Measurements from ENCODE around the gene EPHA3. TPM values are rescaled to one million over a fixed set of nuclear protein-coding genes. Genes with fewer than 3 reads are reported as not detected.

EPHA3 gene
- total and polyA plus RNA-seq, 9 of the 15 experiments (the other 6 are each of a cell fraction or from before 2014, with no cell fraction given), result not detected

DNA sequence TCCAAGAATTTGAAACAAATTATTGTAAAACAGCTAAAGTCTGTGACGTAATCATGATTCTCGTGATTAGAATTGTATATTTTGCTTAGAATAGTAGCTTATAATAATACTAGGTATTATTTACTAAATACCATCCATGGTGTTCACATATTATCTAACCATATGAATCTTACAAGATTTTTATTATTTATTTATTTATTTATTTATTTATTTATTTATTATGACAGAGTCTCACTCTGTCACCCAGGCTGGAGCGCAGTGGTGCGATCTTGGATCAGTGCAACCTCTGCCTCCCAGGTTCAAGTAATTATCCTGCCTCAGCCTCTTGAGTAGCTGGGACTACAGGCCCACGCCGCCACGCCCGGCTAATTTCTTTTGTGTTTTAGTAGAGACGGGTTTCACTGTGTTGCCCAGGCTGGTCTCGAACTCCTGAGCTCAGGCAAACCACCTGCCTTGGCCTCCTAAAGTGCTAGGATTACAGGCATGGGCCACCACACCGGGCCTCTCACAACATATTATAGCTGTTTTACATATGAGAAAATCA lies 173.5 kb downstream of the EPHA3 start:
- no peaks in the 10 kb centered on the region for H3K9me1 ChIP-seq (ENCODE audit: control insufficient read depth, insufficient read depth, low read length)
- in situ Hi-C loops (cut with MboI), result no loop called here
- no peak overlapping the region for H3K4me3 ChIP-seq
- H3K27me3 ChIP-seq (ENCODE audit: control insufficient read depth in 2 of 2, insufficient read depth in 2 of 2, low read length in 2 of 2), result no peaks in the 10 kb centered on the region
- FAIRE-seq (no peak), ATAC-seq (no peak), DNase-seq (ENCODE audit: extremely low read depth in 1 of 4, low spot score in 3 of 4) (no peak)
- H3K4me1 ChIP-seq (replicated peaks in 1 of 2; ENCODE audit: control insufficient read depth in 2 of 2, insufficient read depth in 2 of 2, low read length in 2 of 2), result no peaks in the 10 kb centered on the region
- no peak overlapping the region for H2AFZ ChIP-seq (ENCODE audit: low read depth, low read length)
- no peaks in the 10 kb centered on the region for H4K20me1 ChIP-seq (replicated peaks; ENCODE audit: control insufficient read depth, insufficient read depth, low read length)
- no peak for TF ChIP-seq SRSF3 (IDR thresholded peaks at IDR 0.05; ENCODE audit: insufficient read depth, low read length)
- TF ChIP-seq CREBBP (IDR thresholded peaks at IDR 0.05; ENCODE audit: low read depth, low read length), result no peak
- no peak for TF ChIP-seq HMG20A (CRISPR knock-in tag; conservative IDR thresholded peaks at IDR 0.05)
- TF ChIP-seq, protein P1, sequence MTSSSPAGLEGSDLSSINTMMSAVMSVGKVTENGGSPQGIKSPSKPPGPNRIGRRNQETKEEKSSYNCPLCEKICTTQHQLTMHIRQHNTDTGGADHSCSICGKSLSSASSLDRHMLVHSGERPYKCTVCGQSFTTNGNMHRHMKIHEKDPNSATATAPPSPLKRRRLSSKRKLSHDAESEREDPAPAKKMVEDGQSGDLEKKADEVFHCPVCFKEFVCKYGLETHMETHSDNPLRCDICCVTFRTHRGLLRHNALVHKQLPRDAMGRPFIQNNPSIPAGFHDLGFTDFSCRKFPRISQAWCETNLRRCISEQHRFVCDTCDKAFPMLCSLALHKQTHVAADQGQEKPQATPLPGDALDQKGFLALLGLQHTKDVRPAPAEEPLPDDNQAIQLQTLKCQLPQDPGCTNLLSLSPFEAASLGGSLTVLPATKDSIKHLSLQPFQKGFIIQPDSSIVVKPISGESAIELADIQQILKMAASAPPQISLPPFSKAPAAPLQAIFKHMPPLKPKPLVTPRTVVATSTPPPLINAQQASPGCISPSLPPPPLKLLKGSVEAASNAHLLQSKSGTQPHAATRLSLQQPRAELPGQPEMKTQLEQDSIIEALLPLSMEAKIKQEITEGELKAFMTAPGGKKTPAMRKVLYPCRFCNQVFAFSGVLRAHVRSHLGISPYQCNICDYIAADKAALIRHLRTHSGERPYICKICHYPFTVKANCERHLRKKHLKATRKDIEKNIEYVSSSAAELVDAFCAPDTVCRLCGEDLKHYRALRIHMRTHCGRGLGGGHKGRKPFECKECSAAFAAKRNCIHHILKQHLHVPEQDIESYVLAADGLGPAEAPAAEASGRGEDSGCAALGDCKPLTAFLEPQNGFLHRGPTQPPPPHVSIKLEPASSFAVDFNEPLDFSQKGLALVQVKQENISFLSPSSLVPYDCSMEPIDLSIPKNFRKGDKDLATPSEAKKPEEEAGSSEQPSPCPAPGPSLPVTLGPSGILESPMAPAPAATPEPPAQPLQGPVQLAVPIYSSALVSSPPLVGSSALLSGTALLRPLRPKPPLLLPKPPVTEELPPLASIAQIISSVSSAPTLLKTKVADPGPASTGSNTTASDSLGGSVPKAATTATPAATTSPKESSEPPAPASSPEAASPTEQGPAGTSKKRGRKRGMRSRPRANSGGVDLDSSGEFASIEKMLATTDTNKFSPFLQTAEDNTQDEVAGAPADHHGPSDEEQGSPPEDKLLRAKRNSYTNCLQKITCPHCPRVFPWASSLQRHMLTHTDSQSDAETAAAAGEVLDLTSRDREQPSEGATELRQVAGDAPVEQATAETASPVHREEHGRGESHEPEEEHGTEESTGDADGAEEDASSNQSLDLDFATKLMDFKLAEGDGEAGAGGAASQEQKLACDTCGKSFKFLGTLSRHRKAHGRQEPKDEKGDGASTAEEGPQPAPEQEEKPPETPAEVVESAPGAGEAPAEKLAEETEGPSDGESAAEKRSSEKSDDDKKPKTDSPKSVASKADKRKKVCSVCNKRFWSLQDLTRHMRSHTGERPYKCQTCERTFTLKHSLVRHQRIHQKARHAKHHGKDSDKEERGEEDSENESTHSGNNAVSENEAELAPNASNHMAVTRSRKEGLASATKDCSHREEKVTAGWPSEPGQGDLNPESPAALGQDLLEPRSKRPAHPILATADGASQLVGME (CRISPR knock-in tag; IDR thresholded peaks at IDR 0.05), result no peak
- no peak for TF ChIP-seq SOX6 (IDR thresholded peaks at IDR 0.05)
- H3K9me3 ChIP-seq (replicated peaks; ENCODE audit: control insufficient read depth, insufficient read depth, low read depth, low read length), result no peaks in the 10 kb centered on the region
- WGBS (ENCODE audit: insufficient coverage, low coverage, missing lambda C conversion rate), result 3% methylated on average over 11 of the region's 11 CpGs
- ChIA-PET CTCF (ENCODE audit: low intra/inter-chr PET ratio) (no interaction called here), POLR2A (no interaction called here)
- H3K79me2 ChIP-seq (ENCODE audit: control insufficient read depth, insufficient read depth, low read length), result no peaks in the 10 kb centered on the region
- no peak overlapping the region for H3K4me2 ChIP-seq (ENCODE audit: insufficient read depth, low read length)
- no peak overlapping the region for H3K27ac ChIP-seq (ENCODE audit: extremely low read depth, low read depth, low read length)
- no peak overlapping the region for H3K9ac ChIP-seq (ENCODE audit: insufficient read depth in 1 of 2, low read depth in 2 of 2, low read length in 2 of 2)
- no peaks in the 10 kb centered on the region for H3K36me3 ChIP-seq (ENCODE audit: control insufficient read depth, insufficient read depth, low read length)
- no TSS peak for BruUV-seq (replicated peaks)
- intact Hi-C loops (cut with micrococcal nuclease), result no loop called here

Data from K562 (cell line).